ENCODE results near the gene SEZ6L2. TPM values are rescaled to one million over a fixed set of nuclear protein-coding genes. Genes with fewer than 3 reads are reported as not detected.

The SEZ6L2 gene
- total RNA-seq, 1 donor from 2014 or later = 43.2 TPM

DNA sequence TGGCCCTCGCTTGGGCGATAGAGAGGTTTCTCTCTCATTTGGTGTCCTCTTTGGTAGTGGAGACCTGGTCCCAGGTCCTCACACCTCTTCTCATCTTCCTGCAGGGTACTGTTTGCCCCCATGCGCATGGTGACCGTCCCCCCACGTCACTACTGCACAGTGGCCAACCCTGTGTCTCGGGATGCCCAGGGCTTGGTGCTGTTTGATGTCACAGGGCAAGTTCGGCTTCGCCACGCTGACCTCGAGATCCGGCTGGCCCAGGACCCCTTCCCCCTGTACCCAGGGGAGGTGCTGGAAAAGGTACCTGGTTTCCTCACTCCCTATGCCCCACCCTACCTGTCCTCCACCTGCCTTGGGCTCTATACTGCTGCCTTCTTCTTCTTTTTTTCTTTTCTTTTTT is 68.6 kb downstream of the SEZ6L2 start:
- no peak for FAIRE-seq
- DNase-seq (ENCODE audit: low spot score in 2 of 2) = no peak

DNA sequence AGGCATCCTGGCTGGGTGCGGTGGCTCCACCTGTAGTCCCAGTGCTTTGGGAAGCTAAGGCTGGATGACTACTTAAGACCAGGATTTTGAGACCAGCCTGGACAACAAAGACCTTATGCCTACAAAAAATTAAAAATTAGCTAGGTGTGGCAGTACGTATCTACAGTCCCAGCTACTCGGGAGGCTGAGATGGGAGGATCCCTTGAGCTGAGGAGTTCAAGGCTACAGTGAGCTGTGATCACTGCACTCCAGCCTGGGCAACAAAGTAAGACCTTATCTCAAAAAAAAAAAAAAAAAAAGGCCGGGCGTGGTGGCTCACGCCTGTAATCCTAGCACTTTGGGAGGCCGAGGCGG is 73.0 kb downstream of the SEZ6L2 start:
- DNase-seq (ENCODE audit: low spot score in 2 of 2) = no peak
- FAIRE-seq = no peak

DNA sequence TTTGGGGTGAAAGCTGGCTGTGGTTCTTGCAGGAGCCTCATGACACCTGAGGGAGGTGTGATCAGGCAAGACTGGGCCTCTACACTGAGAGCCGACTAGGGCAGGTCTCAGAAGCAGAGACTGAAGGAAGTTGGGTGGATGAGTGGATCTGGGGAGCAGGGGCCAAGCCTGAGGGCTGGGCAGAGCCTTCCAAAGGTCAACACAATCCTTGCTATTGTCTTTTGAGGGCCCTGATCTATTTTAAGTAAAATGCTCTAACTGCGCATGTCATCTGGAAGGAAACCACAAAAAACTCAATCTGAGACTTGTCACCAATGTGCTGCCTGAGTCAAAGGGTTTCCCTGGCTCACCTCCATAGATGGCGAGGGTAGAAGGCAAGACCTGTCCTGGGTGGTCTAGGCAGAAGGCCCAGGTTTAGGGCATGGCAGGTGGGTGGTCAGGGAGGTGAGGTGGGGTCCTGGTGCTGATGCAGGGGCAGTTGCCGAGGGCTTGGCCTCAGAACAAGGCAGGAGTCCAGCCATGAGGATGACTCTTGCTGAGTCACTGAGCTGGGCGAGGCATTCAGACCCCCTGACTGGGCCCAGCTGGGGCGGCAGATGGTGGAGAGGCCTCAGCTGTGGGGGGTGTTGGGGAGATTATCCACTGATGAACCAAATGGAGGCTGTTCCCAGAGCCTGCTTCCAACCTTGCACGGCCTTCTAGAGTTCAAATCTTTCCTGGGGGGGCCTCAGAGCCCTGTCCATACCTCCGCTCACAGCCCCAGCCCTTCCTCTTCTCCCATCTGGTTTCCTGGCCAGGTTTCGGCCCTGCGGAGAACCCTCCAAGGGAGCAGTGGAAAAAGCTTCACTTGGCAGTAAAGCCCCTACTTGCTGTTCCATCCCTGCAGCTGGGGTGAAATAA is 74.0 kb downstream of the SEZ6L2 start:
- DNase-seq (ENCODE audit: low spot score in 2 of 2) = peak in 1 of 2 donors; percentile 44

DNA sequence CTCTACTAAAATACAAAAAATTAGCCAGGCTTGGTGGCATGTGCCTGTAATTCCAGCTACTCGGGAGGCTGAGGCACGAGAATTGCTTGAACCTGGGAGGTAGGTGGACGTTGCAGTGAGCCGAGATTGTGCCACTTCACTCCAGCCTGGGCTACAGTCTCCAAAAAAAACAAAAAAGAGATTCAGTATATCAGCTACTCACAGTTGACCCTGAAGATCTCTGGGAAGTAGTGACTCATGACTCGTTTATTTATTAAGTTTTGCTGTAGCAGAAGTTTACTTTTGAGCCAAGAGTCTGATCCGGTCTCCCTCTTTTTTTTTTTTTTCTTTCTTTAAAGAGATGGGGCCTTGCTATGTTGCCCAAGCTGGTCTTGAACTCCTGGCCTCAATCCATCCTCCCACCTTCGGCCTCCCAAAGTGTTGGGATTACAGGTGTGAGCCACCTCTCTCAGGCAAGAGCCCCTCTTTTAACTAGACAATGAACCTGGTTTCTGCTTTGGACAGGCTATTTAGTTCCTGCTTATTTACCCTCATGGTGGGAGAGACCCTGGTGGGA is 74.7 kb downstream of the SEZ6L2 start:
- FAIRE-seq = no peak
- no peak for DNase-seq (ENCODE audit: low spot score in 2 of 2)

More for the DNA sequence above, 74.0 kb downstream of the SEZ6L2 start:
- FAIRE-seq = no peak

DNA sequence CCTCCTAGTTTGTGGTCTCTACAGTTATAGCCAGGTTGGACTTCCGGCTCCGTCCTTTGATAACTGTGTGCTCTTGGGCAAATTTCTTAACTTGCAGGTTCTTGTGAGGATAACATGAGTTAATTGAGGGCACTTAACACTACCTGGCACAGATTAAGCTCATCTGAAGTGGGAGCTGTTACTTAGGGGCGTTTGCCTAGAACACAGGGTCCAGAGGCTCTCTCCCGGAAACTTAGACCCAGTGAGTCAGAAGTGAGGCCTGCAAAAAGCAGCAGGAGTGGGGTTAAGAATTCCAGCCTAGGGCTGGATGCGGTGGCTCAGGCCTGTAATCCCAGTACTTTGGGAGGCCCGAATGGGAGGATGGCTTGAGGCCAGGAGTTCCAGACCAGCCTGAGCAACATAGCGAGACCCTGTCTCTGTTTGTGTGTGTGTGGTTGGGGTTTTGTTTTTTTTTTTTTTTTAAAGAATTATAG is 77.7 kb downstream of the SEZ6L2 start:
- no peak for FAIRE-seq
- DNase-seq (ENCODE audit: low spot score in 2 of 2) = no peak

Other genes with a start within 250 kb of the SEZ6L2 start
- under 0.01 TPM for gene SPN, start 236.3 kb downstream of the SEZ6L2 start, total RNA-seq
- gene QPRT, start 220.4 kb downstream of the SEZ6L2 start, total RNA-seq = 2.9 TPM
- gene C16orf54, start 153.6 kb downstream of the SEZ6L2 start, total RNA-seq = 0.41 TPM
- gene ZG16, start 121.3 kb downstream of the SEZ6L2 start, total RNA-seq = not detected
- gene KIF22, start 108.8 kb downstream of the SEZ6L2 start, total RNA-seq = 37.1 TPM
- 373 TPM for gene MAZ, start 93.0 kb downstream of the SEZ6L2 start, total RNA-seq
- gene PRRT2, start 87.4 kb downstream of the SEZ6L2 start, total RNA-seq = 15.9 TPM
- gene PAGR1, start 83.4 kb downstream of the SEZ6L2 start, total RNA-seq = 11.8 TPM
- 4.5 TPM for gene MVP, start 79.1 kb downstream of the SEZ6L2 start, total RNA-seq
- gene CDIPT, start 36.3 kb downstream of the SEZ6L2 start, total RNA-seq = 53.4 TPM
- 9.4 TPM for gene ASPHD1, start 938 bp upstream of the SEZ6L2 start, total RNA-seq
- 18.3 TPM for gene KCTD13, start 26.7 kb upstream of the SEZ6L2 start, total RNA-seq
- gene TMEM219, start 62.5 kb upstream of the SEZ6L2 start, total RNA-seq = 26.9 TPM
- gene TAOK2, start 74.3 kb upstream of the SEZ6L2 start, total RNA-seq = 58.3 TPM
- gene HIRIP3, start 96.1 kb upstream of the SEZ6L2 start, total RNA-seq = 12.6 TPM
- 22.0 TPM for gene INO80E, start 96.7 kb upstream of the SEZ6L2 start, total RNA-seq
- 11.8 TPM for gene DOC2A, start 111.5 kb upstream of the SEZ6L2 start, total RNA-seq
- gene C16orf92, start 123.6 kb upstream of the SEZ6L2 start, total RNA-seq = not detected
- 10.2 TPM for gene TLCD3B, start 131.7 kb upstream of the SEZ6L2 start, total RNA-seq
- gene ALDOA, start 166.2 kb upstream of the SEZ6L2 start, total RNA-seq = 76.6 TPM
- gene PPP4C, start 176.4 kb upstream of the SEZ6L2 start, total RNA-seq = 90.5 TPM
- 0.41 TPM for gene TBX6, start 192.4 kb upstream of the SEZ6L2 start, total RNA-seq
- gene YPEL3, start 196.7 kb upstream of the SEZ6L2 start, total RNA-seq = 18.8 TPM
- gene GDPD3, start 214.0 kb upstream of the SEZ6L2 start, total RNA-seq = 1.2 TPM
- gene MAPK3, start 223.7 kb upstream of the SEZ6L2 start, total RNA-seq = 17.5 TPM